Fibroblast of skin of right biceps (primary cell): Measurements from ENCODE around the gene RNF7.
"Not testable (repeated sequence)": the region's sequence is repeated elsewhere in the genome, so short reads cannot be mapped to it uniquely, and the experiment has no call there.

Source experiments
- DNase-seq: peaks from one replicate; pipeline ENCODE4 v3.0.0-alpha.2; 2013

The RNF7 gene

DNA sequence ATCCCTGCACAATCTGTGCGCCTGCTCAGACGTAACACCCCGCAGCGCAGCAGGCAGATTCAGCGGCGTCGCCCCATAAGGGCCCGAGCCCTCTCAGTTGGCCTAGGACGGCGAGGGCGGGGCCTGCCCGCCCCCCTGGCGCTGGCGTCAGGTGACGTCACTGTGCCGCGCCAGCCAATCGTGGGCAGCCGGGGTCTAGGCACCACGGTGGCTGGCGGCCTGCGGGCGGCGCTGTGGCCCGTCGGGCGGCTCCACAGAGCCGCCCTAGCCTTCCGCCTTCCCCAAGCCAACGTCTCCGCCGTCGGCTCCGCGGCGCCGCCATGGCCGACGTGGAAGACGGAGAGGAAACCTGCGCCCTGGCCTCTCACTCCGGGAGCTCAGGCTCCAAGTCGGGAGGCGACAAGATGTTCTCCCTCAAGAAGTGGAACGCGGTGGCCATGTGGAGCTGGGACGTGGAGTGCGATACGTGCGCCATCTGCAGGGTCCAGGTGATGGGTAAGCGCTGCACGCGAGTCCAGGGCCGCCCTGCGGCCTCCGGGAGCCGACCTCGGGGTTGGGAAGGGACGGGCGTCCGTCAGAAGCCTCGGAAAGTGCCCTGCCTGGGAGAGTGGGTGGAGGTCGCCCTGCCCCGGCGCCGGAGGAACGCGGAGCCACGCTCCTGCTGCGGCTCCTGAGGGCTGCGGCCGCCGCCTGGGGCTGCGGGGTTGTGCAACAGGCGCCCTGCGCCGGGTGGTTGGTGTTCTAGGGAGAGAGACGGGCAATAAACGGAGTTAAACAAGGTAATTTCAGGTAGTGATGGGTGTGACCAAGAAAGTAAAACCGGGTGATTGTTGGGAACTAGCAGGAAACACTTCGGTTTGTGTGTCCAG lies at the start of gene RNF7:
Gene RNF7, plus strand, starts transcription at position 277 of the 869 bp plus-strand sequence. Its CDS starts 44 bp downstream, at position 321.
- peak; percentile 96 for DNase-seq

DNA sequence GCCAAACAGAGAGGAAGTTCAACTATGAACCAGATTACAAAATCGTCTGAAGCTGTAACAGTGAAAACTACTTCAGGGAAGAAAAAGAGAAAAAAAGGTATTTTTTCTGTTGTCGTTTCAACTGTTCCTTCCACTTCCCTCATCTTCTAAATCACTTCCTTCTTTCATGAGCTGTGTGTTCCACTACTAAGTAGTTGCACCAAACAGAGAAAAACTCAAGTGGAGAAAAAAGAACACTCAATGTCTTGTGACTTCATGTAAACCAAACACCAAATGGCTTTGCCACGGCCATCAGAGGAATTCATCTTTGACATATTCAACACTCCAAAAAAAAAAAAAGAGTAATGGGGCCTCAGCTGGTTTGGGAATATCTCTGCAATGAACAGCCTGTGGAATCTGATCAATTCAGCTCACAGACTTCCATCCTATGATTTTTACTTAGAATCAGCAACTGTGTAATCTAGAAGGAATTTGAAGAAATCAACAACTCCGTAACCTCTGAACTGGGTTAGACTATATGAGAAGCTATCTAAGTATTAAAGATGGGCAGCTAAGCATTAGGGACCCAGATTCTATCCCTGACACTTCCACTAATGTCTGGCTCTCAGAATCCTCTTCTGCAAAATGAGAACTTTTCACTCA lies 47.5 kb upstream of the RNF7 start:
- no peak for DNase-seq

DNA sequence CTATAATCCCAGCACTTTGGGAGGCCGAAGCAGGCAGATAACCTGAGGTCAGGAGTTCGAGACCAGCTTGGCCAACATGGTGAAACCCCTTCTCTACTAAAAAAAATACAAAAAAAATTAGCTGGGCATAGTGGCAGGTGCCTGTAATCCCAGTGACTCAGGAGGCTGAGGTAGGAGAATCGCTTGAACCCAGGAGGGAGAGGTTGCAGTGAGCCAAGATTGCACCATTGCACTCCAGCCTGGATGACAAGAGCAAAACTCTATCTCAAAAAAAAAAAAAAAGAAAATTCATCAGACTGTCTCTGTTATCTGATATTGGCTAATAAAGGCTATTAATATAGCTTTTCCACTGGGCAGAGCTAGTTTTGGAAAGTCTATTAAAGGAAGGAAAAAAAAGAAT lies 46.6 kb upstream of the RNF7 start:
- DNase-seq: not testable (repeated sequence)

DNA sequence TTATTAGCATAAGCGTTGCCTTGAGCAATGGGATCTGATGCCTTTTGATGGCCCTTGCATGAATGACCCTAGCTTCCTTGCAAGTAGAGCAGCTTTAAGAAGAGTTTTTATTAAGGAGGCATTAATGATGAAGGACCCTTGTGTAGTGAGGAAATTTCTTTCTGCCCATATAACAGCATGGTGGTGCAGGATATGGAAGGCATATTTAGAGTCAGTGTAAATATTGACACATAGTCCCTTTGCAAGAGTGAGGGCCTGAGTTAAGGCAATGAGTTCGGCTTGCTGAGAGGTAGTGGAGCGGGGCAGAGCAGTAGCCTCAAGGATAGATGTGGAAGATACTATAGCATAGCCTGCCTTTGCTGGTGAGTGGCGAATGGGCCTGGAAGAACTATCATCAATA lies 45.1 kb upstream of the RNF7 start:
- not testable (repeated sequence) for DNase-seq

DNA sequence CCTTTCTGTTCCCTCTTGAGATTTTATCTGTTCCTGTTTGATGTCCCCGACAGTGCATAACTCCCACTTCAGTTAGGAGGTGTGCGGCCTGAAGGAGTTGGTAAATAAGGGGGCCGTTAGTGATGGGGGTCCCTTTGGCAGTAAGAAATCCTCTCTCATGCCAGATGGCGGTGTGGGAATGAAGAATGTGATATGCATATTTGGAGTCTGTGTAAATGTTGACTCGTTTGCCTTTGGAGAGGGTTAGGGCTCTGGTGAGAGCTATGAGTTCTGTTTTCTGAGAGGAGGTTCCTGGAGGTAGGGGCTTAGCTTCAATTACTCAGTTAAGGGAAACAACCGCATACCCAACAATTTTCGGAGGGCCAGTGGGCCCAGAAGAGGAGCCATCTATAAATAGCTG lies 38.8 kb upstream of the RNF7 start:
- no peak for DNase-seq

DNA sequence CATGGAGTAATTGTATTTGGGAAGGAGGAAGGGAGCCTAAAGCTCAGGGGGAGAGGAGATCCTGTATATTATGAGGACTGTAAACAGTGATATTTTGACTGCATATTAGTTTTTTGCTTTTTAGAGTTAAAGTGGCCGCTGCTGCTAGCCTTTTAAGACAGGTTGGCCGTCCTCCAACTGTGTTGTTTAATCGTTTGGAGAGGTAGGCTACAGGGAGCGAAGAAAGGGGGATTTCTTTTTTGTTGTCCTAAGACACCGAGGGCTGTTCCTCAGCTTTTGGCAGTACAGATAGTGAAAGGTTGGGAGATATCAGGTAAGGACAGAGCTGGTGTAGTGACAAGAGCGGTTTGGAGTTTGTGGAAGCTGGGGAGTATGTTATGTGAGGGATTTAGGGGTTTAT lies 38.2 kb upstream of the RNF7 start:
- no peak for DNase-seq

DNA sequence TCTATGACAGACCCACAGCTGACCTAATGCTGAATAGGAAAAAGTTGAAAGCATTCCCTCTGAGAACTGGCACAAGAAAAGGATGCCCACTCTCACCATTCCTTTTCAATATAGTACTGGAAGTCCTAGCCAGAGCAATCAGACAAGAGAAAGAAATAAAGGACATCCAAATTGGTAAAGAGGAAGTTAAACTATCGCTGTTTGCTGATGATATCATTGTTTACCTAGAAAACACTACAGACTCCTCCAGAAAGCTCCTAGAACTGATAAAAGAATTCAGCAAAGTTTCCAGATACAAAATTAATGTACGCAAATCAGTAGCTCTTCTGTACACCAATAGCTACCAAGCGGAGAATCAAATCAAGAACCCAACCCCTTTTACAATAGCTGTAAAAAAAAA lies 34.7 kb upstream of the RNF7 start:
- DNase-seq: not testable (repeated sequence)

DNA sequence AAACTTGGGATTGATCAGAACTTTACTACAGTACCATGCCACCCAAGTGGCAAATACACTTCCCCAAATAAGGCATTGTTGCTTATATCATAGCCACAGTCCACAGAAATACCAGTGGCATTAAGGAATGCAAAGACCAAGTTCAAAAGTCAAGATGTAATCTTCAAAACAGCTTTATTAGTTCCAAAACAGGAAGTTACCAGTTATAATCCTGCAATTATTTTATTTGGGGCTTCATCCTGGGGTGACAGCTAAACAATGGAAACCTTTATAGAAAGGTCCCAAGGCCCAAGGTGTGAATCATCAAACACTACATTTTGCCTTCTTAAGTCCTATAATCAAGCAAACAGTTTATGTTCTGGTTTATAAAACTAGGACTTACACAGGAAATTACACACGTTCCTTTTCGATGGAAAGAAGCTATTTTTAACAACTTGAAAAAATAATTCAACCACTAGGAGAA lies 30.3 kb upstream of the RNF7 start:
- peak; percentile 69 for DNase-seq

DNA sequence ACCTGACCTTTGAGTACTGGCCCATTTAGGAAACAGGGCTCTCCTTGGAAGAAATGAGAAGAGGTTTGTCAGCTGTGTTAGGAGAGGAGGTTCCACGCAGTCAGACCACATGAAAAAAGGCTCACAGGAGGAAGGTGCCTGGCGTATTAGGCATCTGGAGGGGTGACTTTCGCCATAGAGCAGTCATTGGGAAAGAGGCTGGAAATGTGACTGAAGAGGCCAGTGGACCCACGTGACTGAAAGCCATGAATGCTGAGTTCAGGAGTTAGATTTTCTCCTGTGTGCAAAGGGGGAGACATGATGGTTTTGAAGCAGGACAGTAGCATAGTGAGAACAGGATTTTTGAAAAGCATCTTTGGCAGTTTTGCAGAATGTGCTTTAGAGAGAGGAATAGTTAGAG lies 29.7 kb upstream of the RNF7 start:
- no peak for DNase-seq

DNA sequence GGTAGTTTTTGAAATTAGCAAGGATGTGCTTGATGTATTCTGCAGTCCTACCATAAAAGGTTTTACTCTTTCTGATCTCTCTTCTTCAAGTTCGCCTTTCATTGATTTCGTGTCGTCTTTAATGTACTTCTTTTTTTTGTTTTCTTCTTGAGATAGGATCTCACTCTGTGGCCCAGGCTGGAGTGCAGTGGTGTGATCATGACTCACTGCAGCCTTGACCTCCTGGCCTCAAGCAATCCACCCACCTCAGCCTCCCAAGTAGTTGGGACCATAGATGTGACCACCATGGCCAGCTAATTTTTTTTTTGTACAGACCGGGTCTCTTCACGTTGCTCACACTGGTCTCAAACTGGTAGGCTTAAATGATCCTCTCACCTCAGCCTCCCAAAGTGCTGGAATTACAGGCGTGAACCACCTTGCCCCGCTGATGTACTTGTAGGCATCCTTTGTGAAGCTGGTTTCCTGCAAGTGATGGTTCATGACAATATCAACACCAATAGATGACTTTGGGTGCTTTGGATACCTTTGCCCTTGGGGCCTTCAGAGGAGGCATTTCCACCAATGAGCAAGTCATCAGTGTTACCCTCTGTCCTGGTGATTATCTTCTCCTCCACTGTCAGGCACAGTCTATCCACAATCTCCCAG lies 28.9 kb upstream of the RNF7 start:
- no peak for DNase-seq

DNA sequence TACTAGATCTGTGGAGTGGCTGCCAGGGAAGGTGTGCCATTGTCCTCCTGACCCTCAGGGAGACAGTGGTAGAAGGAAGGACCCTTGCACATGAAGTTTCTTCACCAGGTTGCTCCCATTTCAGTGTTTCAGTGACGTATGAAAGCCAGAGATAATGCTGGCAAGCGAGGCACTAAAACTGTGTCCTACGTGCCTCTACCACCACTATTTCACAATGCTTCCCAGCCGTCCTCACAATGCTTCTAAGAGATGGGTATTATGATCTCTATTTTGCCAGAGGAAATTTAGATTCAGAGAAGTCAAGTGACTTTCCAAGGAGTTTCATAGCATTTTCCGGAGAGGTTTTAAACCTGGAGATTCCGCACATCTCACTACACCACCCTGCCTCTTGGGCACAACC lies 28.0 kb upstream of the RNF7 start:
- no peak for DNase-seq

DNA sequence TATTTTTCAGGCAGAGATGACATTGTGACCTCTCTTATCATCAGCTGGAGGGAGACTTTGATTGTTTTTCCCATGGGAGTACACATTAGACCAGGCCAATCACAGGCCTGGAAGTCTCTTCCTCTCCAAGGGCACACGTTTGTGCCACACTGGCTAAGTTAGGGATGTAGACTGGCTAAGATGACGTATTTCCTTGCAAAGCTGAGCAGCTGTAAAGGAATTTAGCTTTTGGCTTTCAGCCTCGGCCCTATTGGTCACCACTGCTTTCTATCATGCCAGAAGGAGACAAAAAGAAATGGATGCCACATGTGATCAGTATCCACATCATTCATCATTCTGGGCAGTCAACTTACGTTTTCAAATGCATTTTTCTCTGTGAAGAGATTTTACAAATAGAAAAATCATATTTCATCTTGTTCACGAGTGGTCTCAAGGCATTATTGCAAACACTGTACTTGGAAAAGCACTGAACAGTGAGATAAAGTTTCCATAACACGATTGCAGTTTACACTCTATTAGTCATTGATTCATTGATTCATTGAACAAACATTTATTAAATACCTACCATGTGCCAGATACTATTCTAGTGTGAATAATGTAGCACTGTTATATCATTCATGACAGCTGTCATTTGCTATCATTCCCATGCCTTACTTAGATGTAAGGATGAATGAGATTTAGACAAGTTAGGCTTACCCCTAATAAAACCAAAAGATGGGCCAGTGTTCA lies 27.0 kb upstream of the RNF7 start:
- DNase-seq: peak; percentile 94

DNA sequence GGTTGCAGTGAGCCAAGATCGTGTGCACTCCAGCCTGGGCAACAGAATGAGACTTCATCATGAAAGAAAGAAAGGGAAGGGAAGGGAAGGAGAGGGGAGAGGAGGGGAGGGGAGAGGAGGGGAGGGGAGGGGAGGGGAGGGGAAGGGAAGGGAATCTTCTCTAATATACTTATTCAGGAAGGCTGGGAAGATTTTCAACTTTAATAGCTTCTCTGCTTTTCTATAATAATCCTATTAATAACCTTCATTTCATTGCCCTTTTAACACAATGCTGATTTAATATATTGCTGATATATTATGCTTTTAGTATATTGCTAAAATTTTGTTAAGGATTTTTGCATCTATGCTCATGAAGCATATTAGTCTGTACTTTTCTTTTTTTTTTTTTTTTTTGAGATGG lies 23.4 kb upstream of the RNF7 start:
- DNase-seq: no peak

DNA sequence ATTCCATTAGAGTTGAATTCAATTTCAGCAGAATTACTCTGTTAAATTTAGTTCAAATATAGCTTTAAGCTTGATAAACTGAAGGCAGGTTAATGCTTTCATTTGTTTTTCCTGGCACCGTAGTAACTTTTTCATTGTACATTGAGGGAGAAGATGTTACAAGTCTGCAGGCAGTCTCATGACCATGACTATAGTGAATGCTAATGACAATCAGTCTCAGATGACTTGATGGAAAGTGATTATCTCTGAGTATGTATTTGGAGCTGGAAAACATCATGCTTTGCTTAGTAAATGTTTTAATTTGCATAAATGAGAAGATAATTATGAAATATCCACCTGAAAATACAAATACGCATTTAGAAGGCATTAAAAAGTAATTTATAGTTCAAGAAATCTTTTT lies 16.0 kb upstream of the RNF7 start:
- DNase-seq: no peak

DNA sequence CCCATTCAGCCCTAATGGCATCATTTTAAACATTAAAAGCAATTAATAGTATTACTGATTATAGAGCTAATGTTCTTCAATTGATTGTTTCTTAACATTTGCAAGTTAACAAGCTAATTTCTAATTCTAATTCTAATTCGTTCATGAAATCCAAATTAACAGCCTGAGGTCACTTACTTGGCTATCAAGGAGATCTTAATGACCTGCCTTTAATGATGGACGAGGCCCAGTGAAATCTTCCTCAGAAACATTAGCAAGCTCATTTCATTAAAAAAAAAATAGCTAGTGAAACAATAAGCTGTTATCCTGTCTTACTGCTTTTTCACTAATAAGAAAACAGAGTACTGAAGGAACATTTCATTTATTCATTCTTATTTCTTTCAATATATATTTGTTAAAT lies 15.4 kb upstream of the RNF7 start:
- DNase-seq: no peak

DNA sequence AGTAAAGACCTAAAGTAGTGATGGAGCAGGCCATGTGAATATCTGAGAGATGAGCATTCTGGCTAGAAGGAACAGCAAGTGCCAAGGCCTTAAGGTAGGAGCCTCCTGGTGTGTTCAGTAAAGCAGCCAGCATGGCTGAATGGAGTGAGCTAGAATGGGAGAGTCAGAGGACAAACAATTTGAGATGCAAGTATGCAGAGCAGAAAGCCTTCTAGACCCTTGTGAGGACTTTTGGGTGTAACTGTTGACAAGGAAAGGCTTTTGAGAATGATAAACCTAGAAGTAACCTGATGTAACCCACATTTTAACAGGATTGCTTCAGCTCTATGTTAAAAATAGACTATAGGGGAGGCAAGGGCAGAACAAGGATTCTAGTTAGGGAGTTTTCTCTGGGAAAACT lies 14.8 kb upstream of the RNF7 start:
- no peak for DNase-seq

DNA sequence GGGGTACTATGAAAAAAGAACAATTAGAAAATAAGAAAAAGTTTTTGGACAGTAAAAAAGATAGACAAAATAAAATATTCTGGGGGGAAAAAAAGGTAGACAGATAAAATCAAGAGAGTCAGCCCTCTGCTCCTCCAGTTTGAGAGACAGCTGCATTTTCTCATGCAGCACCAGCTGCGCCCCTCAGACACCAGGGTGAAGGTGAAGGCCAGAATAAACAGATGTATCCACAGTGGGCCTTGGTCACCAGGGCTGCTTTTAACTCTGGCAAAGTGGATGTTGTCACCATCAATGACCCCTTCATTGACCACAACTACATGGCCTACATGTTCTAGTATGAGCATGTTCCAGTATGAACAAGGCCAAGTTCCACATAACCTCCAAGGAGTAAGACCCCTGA lies 13.9 kb upstream of the RNF7 start:
- DNase-seq: no peak

DNA sequence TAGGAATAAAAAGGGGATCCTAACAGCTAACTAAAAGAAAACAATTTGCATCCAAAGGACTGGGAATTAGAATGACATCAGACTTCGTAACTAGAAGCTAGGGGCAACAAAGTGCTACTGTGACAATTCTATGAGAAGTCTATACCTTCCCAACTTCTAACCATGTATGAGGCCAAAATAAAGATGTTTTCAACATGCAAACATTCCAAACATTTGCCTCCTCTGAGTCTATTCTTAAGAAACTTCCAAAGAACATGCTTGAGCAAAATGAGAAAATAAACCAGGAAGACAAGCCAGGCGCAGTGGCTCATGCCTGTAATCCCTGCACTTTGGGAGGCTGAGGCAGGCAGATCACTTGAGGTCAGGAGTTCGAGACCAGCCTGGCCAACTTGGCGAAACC lies 13.1 kb upstream of the RNF7 start:
- peak; percentile 9 for DNase-seq

DNA sequence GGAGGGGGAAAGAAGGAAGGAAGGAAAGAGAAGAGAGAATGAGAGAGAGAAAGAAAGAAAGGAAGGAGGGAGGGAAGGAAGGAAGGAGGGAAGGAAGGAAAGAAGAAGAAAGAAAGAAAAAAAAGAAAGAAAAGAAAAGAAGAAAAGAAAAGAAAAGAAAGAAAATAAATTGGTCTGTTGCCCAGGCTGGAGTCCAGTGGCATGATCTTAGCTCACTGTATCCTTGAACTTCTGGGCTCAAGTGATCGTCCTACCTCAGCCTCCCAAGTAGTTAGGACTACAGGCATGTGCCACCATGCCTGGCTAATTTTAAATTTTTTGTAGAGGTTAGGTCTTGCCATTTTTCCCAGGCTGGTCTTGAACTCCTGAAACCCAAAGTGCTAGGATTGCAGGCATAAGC lies 11.6 kb upstream of the RNF7 start:
- no peak for DNase-seq

DNA sequence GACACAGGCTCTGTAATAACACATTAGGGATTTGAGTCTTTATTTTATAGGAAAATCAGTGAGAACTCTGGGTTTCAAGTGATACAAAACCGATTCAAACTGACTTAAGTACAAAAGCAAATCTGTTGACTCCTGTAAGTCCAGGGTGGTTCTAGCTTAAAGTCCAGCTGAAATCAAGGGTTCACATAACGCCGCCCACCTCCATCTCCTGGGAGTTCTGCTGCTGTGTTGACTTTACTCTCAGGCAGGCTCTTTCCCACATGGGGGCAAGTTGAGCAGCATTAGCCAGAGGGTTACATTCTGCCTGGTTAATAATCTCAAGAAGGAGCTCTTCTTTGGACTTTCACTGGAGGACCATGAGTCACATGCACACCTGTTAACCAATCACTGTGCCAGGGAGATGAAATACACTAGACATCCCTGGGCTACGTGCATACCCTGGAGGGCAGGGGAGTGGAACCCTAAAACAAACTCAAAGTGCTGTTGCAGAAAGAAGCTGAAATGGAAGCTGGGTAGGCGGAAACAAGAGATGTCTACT lies 9.7 kb upstream of the RNF7 start:
- no peak for DNase-seq

DNA sequence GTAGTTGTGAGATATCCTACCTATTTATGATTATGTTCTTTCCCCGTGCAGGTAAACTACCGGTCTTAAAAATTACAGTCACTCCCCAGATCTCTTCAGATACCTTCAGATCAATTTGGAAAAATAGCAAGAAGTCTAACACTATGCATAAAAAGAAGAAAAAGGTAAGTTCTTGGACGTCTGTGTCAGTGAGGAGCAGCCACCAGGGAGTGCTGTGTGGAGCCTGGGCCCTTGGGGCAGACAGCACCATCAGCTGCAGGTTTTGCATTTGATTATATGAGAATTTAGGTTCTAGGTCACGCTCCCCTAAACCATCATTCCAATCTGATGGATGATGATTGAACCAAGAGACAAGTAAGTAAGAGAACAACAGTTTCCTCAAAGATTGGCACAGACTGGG lies 8.9 kb upstream of the RNF7 start:
- DNase-seq: no peak

DNA sequence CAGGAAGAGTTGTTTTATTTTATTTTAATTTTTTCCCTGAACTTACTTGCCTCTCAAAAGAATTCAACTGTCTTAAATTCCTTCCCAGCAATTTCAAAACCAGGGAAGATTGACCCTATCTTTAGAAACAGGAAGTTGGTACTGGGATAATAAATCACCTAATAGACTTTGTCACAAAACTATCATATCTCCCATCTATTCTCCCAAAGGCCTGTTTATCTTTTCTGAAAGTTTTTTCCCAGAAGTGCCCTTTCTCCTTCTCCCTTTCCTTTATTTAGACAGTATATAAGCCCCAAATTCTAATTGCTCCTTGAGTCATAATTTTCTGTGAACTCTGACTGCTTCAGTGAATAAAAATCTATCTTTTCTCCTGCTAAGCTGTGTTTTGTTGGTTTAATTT lies 2.9 kb upstream of the RNF7 start:
- no peak for DNase-seq
